Stromal cell of bone marrow (primary cell): ENCODE results near the gene DHX32.

Source experiments
- DNase-seq: peaks from one replicate; pipeline ENCODE4 v3.0.0-alpha.2; 2012; ENCODE audit warnings: low read depth

DHX32 gene

GRCh38 chr10:125849448-125849847 is 31.6 kb downstream of the DHX32 start:
- DNase-seq = no peak

DNA sequence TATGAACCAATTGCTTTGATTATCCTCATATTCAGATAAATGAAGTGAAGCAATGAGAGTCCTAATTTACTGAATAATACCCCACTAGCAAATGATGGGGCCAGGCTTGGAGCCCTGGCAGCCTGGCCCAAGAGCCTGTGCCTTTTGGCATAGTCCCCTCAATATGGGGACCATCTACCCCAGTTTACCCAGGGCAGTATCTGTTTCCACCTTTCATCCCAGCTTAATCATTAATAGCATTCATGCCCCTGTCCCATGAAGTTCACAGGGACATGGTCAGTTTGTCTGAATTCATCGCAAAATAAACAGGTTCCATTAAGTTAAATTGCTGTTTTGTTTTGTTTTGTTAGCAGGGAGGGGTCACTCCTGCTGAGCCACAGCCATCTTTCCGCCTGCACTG is 32.2 kb downstream of the DHX32 start:
- DNase-seq = no peak

DNA sequence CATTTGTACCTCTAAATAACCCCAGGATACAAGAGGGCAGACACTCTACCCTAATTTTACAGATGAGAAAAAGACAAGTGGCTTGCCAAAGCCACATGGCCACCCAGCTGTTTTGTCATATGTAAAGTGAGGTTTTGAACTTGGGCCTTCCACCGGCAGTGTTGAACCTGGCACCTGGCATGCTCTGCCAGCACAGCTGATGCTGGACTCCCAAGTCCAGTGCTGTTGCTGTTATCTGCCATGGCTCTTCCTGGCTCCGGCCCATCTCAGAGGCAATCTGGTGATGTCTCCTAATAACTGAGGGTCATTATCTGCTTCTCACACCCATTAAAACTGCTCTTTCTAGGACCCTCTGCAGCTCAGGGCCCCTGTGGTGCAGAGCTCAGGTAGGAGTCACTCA is 32.7 kb downstream of the DHX32 start:
- DNase-seq = no peak

- DNase-seq = no peak
Observed at GRCh38 chr10:125846894-125847293, 34.2 kb downstream of the DHX32 start.

DNA sequence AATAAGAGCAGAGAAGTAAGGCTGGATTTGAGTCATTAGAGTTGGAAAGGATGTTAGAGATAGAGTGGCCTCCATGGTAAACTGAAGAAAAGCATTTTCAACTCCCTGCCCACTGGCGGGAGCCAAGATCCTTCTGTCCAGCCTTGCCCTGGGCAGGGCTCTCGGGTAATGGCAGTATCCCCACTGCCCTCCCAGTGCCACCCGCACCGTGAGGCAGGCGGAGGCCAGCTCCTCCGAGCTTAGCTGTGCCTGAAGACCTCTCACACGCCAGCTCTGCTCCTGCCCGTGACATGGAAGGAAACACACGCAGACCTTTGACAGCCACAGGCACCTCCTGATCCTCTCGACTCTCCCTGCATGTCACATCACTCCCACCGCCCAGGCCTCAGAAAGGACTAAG is 35.5 kb downstream of the DHX32 start:
- DNase-seq = no peak

DNA sequence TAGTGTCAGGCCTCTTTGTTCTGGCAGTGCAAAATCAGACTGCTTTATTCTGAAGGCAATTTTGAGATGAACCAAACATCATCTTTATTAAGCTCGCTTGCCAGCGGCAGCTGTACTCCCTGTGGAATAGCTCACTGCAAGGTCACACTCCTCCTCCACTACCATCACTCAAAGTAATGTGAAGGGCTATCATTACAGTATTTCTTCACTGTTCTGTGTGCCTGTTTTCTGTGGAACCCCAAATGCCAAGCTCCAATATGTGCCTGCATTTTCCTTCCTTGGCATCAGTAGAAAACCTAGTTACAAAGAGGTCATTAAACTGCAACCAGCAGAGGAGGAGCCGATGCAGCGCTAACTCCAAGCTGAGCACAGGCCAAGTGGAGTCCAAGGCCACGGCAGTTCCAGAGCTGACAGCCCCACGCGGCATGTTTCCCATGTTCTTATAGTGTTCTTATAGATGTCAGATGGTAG is 36.3 kb downstream of the DHX32 start:
- no peak for DNase-seq

- DNase-seq = no peak
Observed at GRCh38 chr10:125843603-125844329, 37.3 kb downstream of the DHX32 start.

DNA sequence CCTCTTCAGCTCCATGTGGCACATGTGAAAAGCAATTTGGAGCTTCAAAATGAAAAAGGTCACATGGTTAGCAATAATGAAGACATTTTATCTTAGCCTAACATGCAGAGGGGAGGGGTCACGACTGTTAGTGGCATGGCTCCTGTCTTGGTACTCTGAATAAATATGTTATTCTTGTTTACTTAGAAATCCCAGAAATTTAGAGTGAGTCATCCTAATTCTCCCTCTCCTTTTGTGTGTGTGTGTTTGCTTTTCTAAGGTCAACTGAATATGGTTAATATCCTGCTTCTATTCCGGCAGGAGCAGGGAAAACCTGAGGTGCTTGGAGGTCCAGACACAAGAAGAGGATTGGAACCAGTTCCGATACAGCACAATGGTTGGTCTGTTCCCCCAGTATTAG is 40.1 kb downstream of the DHX32 start:
- DNase-seq = no peak

GRCh38 chr10:125840406-125840805 is 40.7 kb downstream of the DHX32 start:
- no peak for DNase-seq

GRCh38 chr10:125838802-125839575 is 42.1 kb downstream of the DHX32 start:
- DNase-seq = no peak

GRCh38 chr10:125836746-125837145 is 44.3 kb downstream of the DHX32 start:
- no peak for DNase-seq

- DNase-seq = no peak
Observed at GRCh38 chr10:125828311-125828710, 52.8 kb downstream of the DHX32 start.

- DNase-seq = no peak
Observed at GRCh38 chr10:125827133-125827532, 54.0 kb downstream of the DHX32 start.

DNA sequence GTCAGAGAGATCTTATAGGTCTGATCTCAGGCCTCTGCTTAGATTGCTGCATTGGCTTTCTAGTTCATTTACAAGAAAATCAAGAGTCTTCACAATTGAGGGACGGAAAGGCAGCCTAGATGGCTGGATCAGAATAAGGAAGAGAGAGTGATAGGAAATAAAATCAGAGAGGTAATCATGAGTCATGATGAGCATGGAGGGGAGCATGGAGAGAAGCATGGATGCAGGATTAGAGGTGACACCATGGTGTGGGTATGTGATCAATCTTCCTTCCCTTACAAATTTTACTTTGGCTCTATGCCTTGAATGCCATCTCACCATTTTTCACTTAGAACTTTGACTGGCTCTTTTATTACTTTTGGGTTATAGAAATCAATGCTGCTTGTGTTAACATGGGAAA is 56.4 kb downstream of the DHX32 start:
- no peak for DNase-seq

GRCh38 chr10:125823663-125824251 is 57.3 kb downstream of the DHX32 start:
- no peak for DNase-seq

DNA sequence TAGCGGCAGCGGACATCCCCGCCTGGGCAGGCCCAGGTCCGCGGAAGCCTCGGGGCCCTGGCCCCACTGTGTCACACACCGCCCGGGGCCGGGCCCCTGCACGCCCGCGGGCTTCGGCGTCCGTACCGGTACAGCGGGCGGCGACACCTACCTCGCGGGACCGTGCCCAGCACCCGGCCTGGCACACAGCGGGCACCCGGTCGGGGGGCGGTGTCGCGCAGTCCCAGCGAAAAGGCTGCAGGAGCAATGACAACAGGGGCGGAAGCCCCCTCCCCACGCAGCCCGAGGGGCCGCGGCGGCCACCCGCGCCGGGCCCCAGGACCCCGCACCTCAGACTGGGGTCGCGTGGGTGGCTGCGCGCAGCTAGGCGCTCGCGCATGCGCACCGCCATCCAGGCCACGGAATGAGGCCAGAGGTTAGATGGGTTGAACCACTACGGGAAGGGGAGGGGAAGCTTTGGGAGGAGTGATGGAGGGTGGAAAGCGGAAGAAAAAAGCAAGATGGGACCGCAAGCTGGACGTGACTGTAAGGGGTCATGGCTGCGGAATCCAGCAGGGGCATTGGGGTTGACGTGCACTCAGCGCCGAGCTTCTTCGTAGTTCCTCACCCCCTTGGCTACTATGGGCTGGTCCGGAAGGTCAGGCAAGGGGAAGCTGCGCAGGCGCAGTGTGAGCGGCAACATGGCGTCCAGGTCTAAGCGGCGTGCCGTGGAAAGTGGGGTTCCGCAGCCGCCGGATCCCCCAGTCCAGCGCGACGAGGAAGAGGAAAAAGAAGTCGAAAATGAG is 58.0 kb downstream of the DHX32 start, which contains the start of the genes BCCIP and UROS:
TSS of gene BCCIP (plus strand) at position 669 of the 785 bp plus-strand sequence. CDS start at position 681, 12 bp downstream.
TSS of gene UROS (minus strand) at position 381 of the 785 bp plus-strand sequence. CDS start 6,759 bp downstream, outside the sequence.
- peak; percentile 77 for DNase-seq

DNA sequence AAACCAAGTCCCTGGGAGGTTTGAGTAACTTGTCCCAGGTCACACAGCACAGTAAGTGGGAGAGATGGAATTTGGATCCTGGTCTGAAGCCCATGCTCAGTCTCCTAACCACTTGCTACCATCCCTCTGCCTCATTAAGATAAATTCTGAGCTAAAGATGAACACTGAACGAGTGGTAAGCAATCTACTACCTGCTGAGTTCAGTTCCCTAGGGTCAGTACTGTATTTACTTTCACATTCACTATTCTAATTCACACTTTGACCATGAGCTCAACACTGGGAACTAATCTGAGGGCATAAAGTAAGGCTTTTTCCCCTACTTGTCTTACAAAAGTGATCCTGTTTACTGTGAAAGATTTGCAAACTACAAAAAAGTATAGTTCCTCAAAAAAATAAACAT is 60.4 kb downstream of the DHX32 start:
- no peak for DNase-seq

DNA sequence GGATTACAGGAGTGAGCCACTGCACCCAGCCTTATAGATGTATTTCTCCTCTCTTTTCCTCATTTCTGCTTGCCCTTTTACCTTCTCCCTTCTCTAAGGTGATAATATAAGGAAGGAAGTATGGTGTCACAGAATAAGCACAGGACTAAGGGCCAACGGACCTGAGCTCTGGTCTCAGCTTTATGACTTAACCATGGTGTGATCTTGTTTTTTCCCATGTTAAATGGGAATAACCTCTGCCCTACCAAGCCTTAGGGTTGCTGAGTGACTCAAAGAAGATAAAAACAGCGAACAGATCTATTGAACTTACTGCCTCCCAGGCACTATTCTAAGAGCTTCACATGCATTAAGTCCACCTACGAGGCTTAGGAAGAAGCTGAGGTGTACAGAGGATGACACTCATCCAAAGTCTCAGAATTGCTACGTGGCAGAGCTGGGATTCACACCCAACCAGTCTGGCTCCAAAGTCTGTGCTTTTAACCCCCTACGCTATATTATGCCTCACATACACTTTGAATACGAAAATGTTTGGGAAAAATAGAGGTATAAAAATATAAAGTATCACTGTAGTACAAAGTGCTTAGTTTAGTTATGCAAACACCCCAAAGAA is 63.6 kb downstream of the DHX32 start:
- DNase-seq = no peak

DNA sequence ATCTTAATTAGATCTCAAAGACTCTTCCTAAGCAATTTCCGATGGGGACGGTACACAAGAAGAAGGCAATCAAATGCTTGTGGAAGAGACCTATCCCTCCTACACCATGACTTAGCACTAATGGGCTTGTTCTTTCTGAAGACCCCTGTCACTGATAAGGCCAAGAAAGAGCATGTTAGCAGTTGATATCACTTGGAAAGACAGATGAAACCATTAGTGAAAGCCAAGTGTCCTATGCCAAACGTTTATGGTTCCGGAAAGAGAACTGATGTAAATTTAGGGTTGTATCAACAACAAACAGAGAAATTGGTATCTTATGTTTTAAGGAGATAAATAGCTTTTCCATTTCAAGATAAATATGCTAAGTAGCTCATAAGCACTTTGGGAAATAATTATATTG is 64.5 kb downstream of the DHX32 start:
- no peak for DNase-seq

GRCh38 chr10:125815764-125816163 is 65.3 kb downstream of the DHX32 start:
- no peak for DNase-seq

GRCh38 chr10:125812128-125812750 is 68.9 kb downstream of the DHX32 start:
- DNase-seq = no peak
